ENCODE results near the gene NPLOC4.

NPLOC4 gene

GRCh38 chr17:81660441-81660840 lies 23.5 kb upstream of the NPLOC4 start:
- H3K4me3 ChIP-seq (ENCODE audit: low read length in 2 of 2), result no peak overlapping the region
- H3K4me1 ChIP-seq (ENCODE audit: control insufficient read depth, insufficient read depth, low read length), result peaks cover 3% of the 10 kb centered on the region
- H3K9me3 ChIP-seq (ENCODE audit: control insufficient read depth in 2 of 2, low read length in 2 of 2), result no peaks in the 10 kb centered on the region
- peaks cover 0 to 3% of the 10 kb centered on the region in 2 donors for H3K36me3 ChIP-seq (ENCODE audit: control insufficient read depth in 2 of 2, insufficient read depth in 2 of 2, low read length in 2 of 2)
- no peak overlapping the region for H3K27ac ChIP-seq (ENCODE audit: low read length)
- H3K27me3 ChIP-seq (ENCODE audit: control insufficient read depth in 1 of 2, insufficient read depth in 2 of 2, low read length in 2 of 2), result peaks cover 0 to 2% of the 10 kb centered on the region in 2 donors
- H3K9ac ChIP-seq (ENCODE audit: low read length in 2 of 2), result no peak overlapping the region

- H3K36me3 ChIP-seq (ENCODE audit: control insufficient read depth in 2 of 2, insufficient read depth in 2 of 2, low read length in 2 of 2), result no peaks in the 10 kb centered on the region
- H3K4me3 ChIP-seq (ENCODE audit: low read length in 2 of 2), result no peak overlapping the region
- H3K27me3 ChIP-seq (ENCODE audit: control insufficient read depth in 1 of 2, insufficient read depth in 2 of 2, low read length in 2 of 2), result peaks cover 0 to 3% of the 10 kb centered on the region in 2 donors
- H3K4me1 ChIP-seq (ENCODE audit: control insufficient read depth, insufficient read depth, low read length), result no peaks in the 10 kb centered on the region
- no peaks in the 10 kb centered on the region for H3K9me3 ChIP-seq (ENCODE audit: control insufficient read depth in 2 of 2, low read length in 2 of 2)
- H3K27ac ChIP-seq (ENCODE audit: low read length), result no peak overlapping the region
- H3K9ac ChIP-seq (ENCODE audit: low read length in 2 of 2), result no peak overlapping the region
These were observed 22.1 kb upstream of the NPLOC4 start for GRCh38 chr17:81659038-81659437.

- Histone ChIP-seq H3K27me3 (ENCODE audit: control insufficient read depth in 1 of 2, insufficient read depth in 2 of 2, low read length in 2 of 2) (peaks cover 5% of the 10 kb centered on the region in 2 donors), H3K9me3 (ENCODE audit: control insufficient read depth in 2 of 2, low read length in 2 of 2) (no peaks in the 10 kb centered on the region), H3K9ac (ENCODE audit: low read length in 2 of 2) (no peak overlapping the region), H3K4me3 (ENCODE audit: low read length in 2 of 2) (no peak overlapping the region), H3K36me3 (ENCODE audit: control insufficient read depth in 2 of 2, insufficient read depth in 2 of 2, low read length in 2 of 2) (no peaks in the 10 kb centered on the region), H3K27ac (ENCODE audit: low read length) (no peak overlapping the region), H3K4me1 (ENCODE audit: control insufficient read depth, insufficient read depth, low read length) (no peaks in the 10 kb centered on the region)
These were observed 19.9 kb upstream of the NPLOC4 start for GRCh38 chr17:81656835-81657234.

GRCh38 chr17:81656118-81656743 lies 19.3 kb upstream of the NPLOC4 start, which contains the start of gene PDE6G:
TSS of gene PDE6G (minus strand) at chr17:81656542. CDS start at chr17:81653305, 3,237 bp downstream.
- Histone ChIP-seq H3K9me3 (ENCODE audit: control insufficient read depth in 2 of 2, low read length in 2 of 2) (no peaks in the 10 kb centered on the region), H3K27ac (ENCODE audit: low read length) (no peak within 1 kb of the TSS), H3K9ac (ENCODE audit: low read length in 2 of 2) (no peak within 1 kb of the TSS), H3K4me3 (ENCODE audit: low read length in 2 of 2) (no peak within 1 kb of the TSS), H3K36me3 (ENCODE audit: control insufficient read depth in 2 of 2, insufficient read depth in 2 of 2, low read length in 2 of 2) (no peaks in the 10 kb centered on the region), H3K4me1 (ENCODE audit: control insufficient read depth, insufficient read depth, low read length) (no peaks in the 10 kb centered on the region), H3K27me3 (ENCODE audit: control insufficient read depth in 1 of 2, insufficient read depth in 2 of 2, low read length in 2 of 2) (peaks cover 6 to 7% of the 10 kb centered on the region in 2 donors)

GRCh38 chr17:81655378-81656117 lies 18.6 kb upstream of the NPLOC4 start:
- Histone ChIP-seq H3K27me3 (ENCODE audit: control insufficient read depth in 1 of 2, insufficient read depth in 2 of 2, low read length in 2 of 2) (peaks cover 8 to 11% of the 10 kb centered on the region in 2 donors), H3K4me1 (ENCODE audit: control insufficient read depth, insufficient read depth, low read length) (no peaks in the 10 kb centered on the region), H3K9me3 (ENCODE audit: control insufficient read depth in 2 of 2, low read length in 2 of 2) (no peaks in the 10 kb centered on the region), H3K4me3 (ENCODE audit: low read length in 2 of 2) (no peak overlapping the region), H3K36me3 (ENCODE audit: control insufficient read depth in 2 of 2, insufficient read depth in 2 of 2, low read length in 2 of 2) (no peaks in the 10 kb centered on the region), H3K27ac (ENCODE audit: low read length) (no peak overlapping the region), H3K9ac (ENCODE audit: low read length in 2 of 2) (no peak overlapping the region)

- Histone ChIP-seq H3K27ac (ENCODE audit: low read length) (no peak overlapping the region), H3K36me3 (ENCODE audit: control insufficient read depth in 2 of 2, insufficient read depth in 2 of 2, low read length in 2 of 2) (no peaks in the 10 kb centered on the region), H3K27me3 (ENCODE audit: control insufficient read depth in 1 of 2, insufficient read depth in 2 of 2, low read length in 2 of 2) (peaks cover 18 to 23% of the 10 kb centered on the region in 2 donors), H3K9me3 (ENCODE audit: control insufficient read depth in 2 of 2, low read length in 2 of 2) (no peaks in the 10 kb centered on the region), H3K4me1 (ENCODE audit: control insufficient read depth, insufficient read depth, low read length) (no peaks in the 10 kb centered on the region), H3K9ac (ENCODE audit: low read length in 2 of 2) (no peak overlapping the region), H3K4me3 (ENCODE audit: low read length in 2 of 2) (no peak overlapping the region)
These were observed 16.2 kb upstream of the NPLOC4 start for GRCh38 chr17:81652906-81653771.

GRCh38 chr17:81651692-81652091 lies 14.8 kb upstream of the NPLOC4 start:
- Histone ChIP-seq H3K36me3 (ENCODE audit: control insufficient read depth in 2 of 2, insufficient read depth in 2 of 2, low read length in 2 of 2) (no peaks in the 10 kb centered on the region), H3K9me3 (ENCODE audit: control insufficient read depth in 2 of 2, low read length in 2 of 2) (no peaks in the 10 kb centered on the region), H3K4me1 (ENCODE audit: control insufficient read depth, insufficient read depth, low read length) (no peaks in the 10 kb centered on the region), H3K4me3 (ENCODE audit: low read length in 2 of 2) (no peak overlapping the region), H3K9ac (ENCODE audit: low read length in 2 of 2) (no peak overlapping the region), H3K27me3 (ENCODE audit: control insufficient read depth in 1 of 2, insufficient read depth in 2 of 2, low read length in 2 of 2) (peaks cover 26 to 36% of the 10 kb centered on the region in 2 donors), H3K27ac (ENCODE audit: low read length) (no peak overlapping the region)

- H3K9ac ChIP-seq (ENCODE audit: low read length in 2 of 2), result no peak overlapping the region
- peaks cover 27 to 36% of the 10 kb centered on the region in 2 donors for H3K27me3 ChIP-seq (ENCODE audit: control insufficient read depth in 1 of 2, insufficient read depth in 2 of 2, low read length in 2 of 2)
These were observed 14.0 kb upstream of the NPLOC4 start for GRCh38 chr17:81650951-81651350.

GRCh38 chr17:81648707-81649085 lies 11.8 kb upstream of the NPLOC4 start:
- H3K4me1 ChIP-seq (ENCODE audit: control insufficient read depth, insufficient read depth, low read length), result no peaks in the 10 kb centered on the region
- H3K27ac ChIP-seq (ENCODE audit: low read length), result no peak overlapping the region
- H3K9me3 ChIP-seq (ENCODE audit: control insufficient read depth in 2 of 2, low read length in 2 of 2), result no peaks in the 10 kb centered on the region
- H3K27me3 ChIP-seq (ENCODE audit: control insufficient read depth in 1 of 2, insufficient read depth in 2 of 2, low read length in 2 of 2), result peaks cover 25 to 36% of the 10 kb centered on the region in 2 donors
- H3K4me3 ChIP-seq (ENCODE audit: low read length in 2 of 2), result no peak overlapping the region
- no peak overlapping the region for H3K9ac ChIP-seq (ENCODE audit: low read length in 2 of 2)
- H3K36me3 ChIP-seq (ENCODE audit: control insufficient read depth in 2 of 2, insufficient read depth in 2 of 2, low read length in 2 of 2), result peaks cover 0 to 3% of the 10 kb centered on the region in 2 donors

More at GRCh38 chr17:81650951-81651350, 14.0 kb upstream of the NPLOC4 start:
- H3K27ac ChIP-seq (ENCODE audit: low read length), result no peak overlapping the region
- H3K9me3 ChIP-seq (ENCODE audit: control insufficient read depth in 2 of 2, low read length in 2 of 2), result no peaks in the 10 kb centered on the region
- H3K4me1 ChIP-seq (ENCODE audit: control insufficient read depth, insufficient read depth, low read length), result no peaks in the 10 kb centered on the region
- no peak overlapping the region for H3K4me3 ChIP-seq (ENCODE audit: low read length in 2 of 2)
- no peaks in the 10 kb centered on the region for H3K36me3 ChIP-seq (ENCODE audit: control insufficient read depth in 2 of 2, insufficient read depth in 2 of 2, low read length in 2 of 2)

- Histone ChIP-seq H3K36me3 (ENCODE audit: control insufficient read depth in 2 of 2, insufficient read depth in 2 of 2, low read length in 2 of 2) (peaks cover 0 to 3% of the 10 kb centered on the region in 2 donors), H3K9me3 (ENCODE audit: control insufficient read depth in 2 of 2, low read length in 2 of 2) (no peaks in the 10 kb centered on the region), H3K27me3 (ENCODE audit: control insufficient read depth in 1 of 2, insufficient read depth in 2 of 2, low read length in 2 of 2) (peaks cover 25 to 32% of the 10 kb centered on the region in 2 donors), H3K9ac (ENCODE audit: low read length in 2 of 2) (no peak overlapping the region), H3K27ac (ENCODE audit: low read length) (no peak overlapping the region), H3K4me3 (ENCODE audit: low read length in 2 of 2) (no peak overlapping the region), H3K4me1 (ENCODE audit: control insufficient read depth, insufficient read depth, low read length) (no peaks in the 10 kb centered on the region)
These were observed 11.2 kb upstream of the NPLOC4 start for GRCh38 chr17:81648013-81648706.

Measured in stomach smooth muscle (tissue), 2 donors.